ENCODE data around the gene HCFC2. TPM values are rescaled to one million over a fixed set of nuclear protein-coding genes. Genes with fewer than 3 reads are reported as not detected.
"Not testable (repeated sequence)": the region's sequence is repeated elsewhere in the genome, so short reads cannot be mapped to it uniquely, and the experiment has no call there.

Gene HCFC2
- total RNA-seq, 2 donors from 2014 or later = 2.2 to 3.4 TPM

GRCh38 chr12:104026841-104027599, 37.3 kb upstream of the HCFC2 start:
- H3K27me3 ChIP-seq (ENCODE audit: control insufficient read depth, insufficient read depth, low read length, poor library complexity, severe bottlenecking) = no peaks in the 10 kb centered on the region
- Mint-ChIP-seq H3K9me3 (peaks cover 14% of the 10 kb centered on the region), H3K4me3 (no peak overlapping the region), H3K27ac (no peak overlapping the region), H3K36me3 (ENCODE audit: low read depth) (no peaks in the 10 kb centered on the region), H3K27me3 (ENCODE audit: insufficient read depth) (peaks cover under 1% of the 10 kb centered on the region), H3K4me1 (no peaks in the 10 kb centered on the region)
- H3K27ac ChIP-seq (ENCODE audit: low read depth, low read length) = no peak overlapping the region
- H3K4me3 ChIP-seq (ENCODE audit: low read length) = no peak overlapping the region
- WGBS, 2 experiments (ENCODE audit: insufficient coverage in 1 of 2, insufficient read length in 1 of 2) = 78 to 88% methylated on average over 2 to 5 of the region's 5 CpGs
- no peaks in the 10 kb centered on the region for H3K36me3 ChIP-seq (ENCODE audit: control insufficient read depth, insufficient read depth, low read length)
- no peaks in the 10 kb centered on the region for H3K4me1 ChIP-seq (ENCODE audit: control insufficient read depth, insufficient read depth, low read length)
- peaks cover 12% of the 10 kb centered on the region for H3K9me3 ChIP-seq (ENCODE audit: control insufficient read depth, low read length)
- no peak overlapping the region for H3K9ac ChIP-seq (ENCODE audit: extremely low read depth, low read length, poor library complexity, severe bottlenecking)
- TF ChIP-seq CTCF (conservative IDR thresholded peaks at IDR 0.05) = no peak
- no peak for DNase-seq

GRCh38 chr12:104030596-104030995, 33.7 kb upstream of the HCFC2 start:
- not testable (repeated sequence) for DNase-seq; H3K27me3 Mint-ChIP-seq (ENCODE audit: insufficient read depth); H3K4me3 Mint-ChIP-seq; H3K36me3 ChIP-seq (ENCODE audit: control insufficient read depth, insufficient read depth, low read length); H3K4me3 ChIP-seq (ENCODE audit: low read length); H3K27me3 ChIP-seq (ENCODE audit: control insufficient read depth, insufficient read depth, low read length, poor library complexity, severe bottlenecking); H3K4me1 ChIP-seq (ENCODE audit: control insufficient read depth, insufficient read depth, low read length); H3K27ac ChIP-seq (ENCODE audit: low read depth, low read length); H3K9me3 Mint-ChIP-seq; H3K36me3 Mint-ChIP-seq (ENCODE audit: low read depth); H3K9ac ChIP-seq (ENCODE audit: extremely low read depth, low read length, poor library complexity, severe bottlenecking); H3K4me1 Mint-ChIP-seq; H3K9me3 ChIP-seq (ENCODE audit: control insufficient read depth, low read length); H3K27ac Mint-ChIP-seq
- 100% methylated on average over 4 of the region's 27 CpGs; no CpG with 5 or more reads in 1 of the 2 experiments for WGBS, 2 experiments (ENCODE audit: insufficient coverage in 1 of 2, insufficient read length in 1 of 2)

- H3K4me1 Mint-ChIP-seq; H3K36me3 Mint-ChIP-seq (ENCODE audit: low read depth); H3K27ac Mint-ChIP-seq; H3K9me3 Mint-ChIP-seq; H3K9ac ChIP-seq (ENCODE audit: extremely low read depth, low read length, poor library complexity, severe bottlenecking); H3K4me3 ChIP-seq (ENCODE audit: low read length); H3K27me3 ChIP-seq (ENCODE audit: control insufficient read depth, insufficient read depth, low read length, poor library complexity, severe bottlenecking); H3K9me3 ChIP-seq (ENCODE audit: control insufficient read depth, low read length); H3K4me1 ChIP-seq (ENCODE audit: control insufficient read depth, insufficient read depth, low read length); DNase-seq; H3K4me3 Mint-ChIP-seq; H3K27ac ChIP-seq (ENCODE audit: low read depth, low read length); H3K36me3 ChIP-seq (ENCODE audit: control insufficient read depth, insufficient read depth, low read length): not testable (repeated sequence)
- peaks cover 30% of the 10 kb centered on the region for H3K27me3 Mint-ChIP-seq (ENCODE audit: insufficient read depth)
- WGBS, 2 experiments (ENCODE audit: insufficient coverage in 1 of 2, insufficient read length in 1 of 2) = 86% methylated on average over 2 of the region's 2 CpGs; no CpG with 5 or more reads in 1 of the 2 experiments
Observed at GRCh38 chr12:104036143-104036542, 28.2 kb upstream of the HCFC2 start.

- H3K9ac ChIP-seq (ENCODE audit: extremely low read depth, low read length, poor library complexity, severe bottlenecking); H3K27ac ChIP-seq (ENCODE audit: low read depth, low read length); H3K4me1 Mint-ChIP-seq; H3K4me3 ChIP-seq (ENCODE audit: low read length); H3K9me3 Mint-ChIP-seq; H3K4me3 Mint-ChIP-seq; H3K36me3 Mint-ChIP-seq (ENCODE audit: low read depth); H3K27ac Mint-ChIP-seq; DNase-seq; H3K9me3 ChIP-seq (ENCODE audit: control insufficient read depth, low read length); H3K4me1 ChIP-seq (ENCODE audit: control insufficient read depth, insufficient read depth, low read length); H3K36me3 ChIP-seq (ENCODE audit: control insufficient read depth, insufficient read depth, low read length); H3K27me3 ChIP-seq (ENCODE audit: control insufficient read depth, insufficient read depth, low read length, poor library complexity, severe bottlenecking): not testable (repeated sequence)
- H3K27me3 Mint-ChIP-seq (ENCODE audit: insufficient read depth) = peaks cover 36% of the 10 kb centered on the region
- 92% methylated on average over 1 of the region's 1 CpG; no CpG with 5 or more reads in 1 of the 2 experiments for WGBS, 2 experiments (ENCODE audit: insufficient coverage in 1 of 2, insufficient read length in 1 of 2)
Observed at GRCh38 chr12:104039769-104040168, 24.6 kb upstream of the HCFC2 start.

Data from endodermal cell (in vitro differentiated cells).